ENCODE data around the gene ABCA6. TPM values are rescaled to one million over a fixed set of nuclear protein-coding genes. Genes with fewer than 3 reads are reported as not detected.

The ABCA6 gene, protein sequence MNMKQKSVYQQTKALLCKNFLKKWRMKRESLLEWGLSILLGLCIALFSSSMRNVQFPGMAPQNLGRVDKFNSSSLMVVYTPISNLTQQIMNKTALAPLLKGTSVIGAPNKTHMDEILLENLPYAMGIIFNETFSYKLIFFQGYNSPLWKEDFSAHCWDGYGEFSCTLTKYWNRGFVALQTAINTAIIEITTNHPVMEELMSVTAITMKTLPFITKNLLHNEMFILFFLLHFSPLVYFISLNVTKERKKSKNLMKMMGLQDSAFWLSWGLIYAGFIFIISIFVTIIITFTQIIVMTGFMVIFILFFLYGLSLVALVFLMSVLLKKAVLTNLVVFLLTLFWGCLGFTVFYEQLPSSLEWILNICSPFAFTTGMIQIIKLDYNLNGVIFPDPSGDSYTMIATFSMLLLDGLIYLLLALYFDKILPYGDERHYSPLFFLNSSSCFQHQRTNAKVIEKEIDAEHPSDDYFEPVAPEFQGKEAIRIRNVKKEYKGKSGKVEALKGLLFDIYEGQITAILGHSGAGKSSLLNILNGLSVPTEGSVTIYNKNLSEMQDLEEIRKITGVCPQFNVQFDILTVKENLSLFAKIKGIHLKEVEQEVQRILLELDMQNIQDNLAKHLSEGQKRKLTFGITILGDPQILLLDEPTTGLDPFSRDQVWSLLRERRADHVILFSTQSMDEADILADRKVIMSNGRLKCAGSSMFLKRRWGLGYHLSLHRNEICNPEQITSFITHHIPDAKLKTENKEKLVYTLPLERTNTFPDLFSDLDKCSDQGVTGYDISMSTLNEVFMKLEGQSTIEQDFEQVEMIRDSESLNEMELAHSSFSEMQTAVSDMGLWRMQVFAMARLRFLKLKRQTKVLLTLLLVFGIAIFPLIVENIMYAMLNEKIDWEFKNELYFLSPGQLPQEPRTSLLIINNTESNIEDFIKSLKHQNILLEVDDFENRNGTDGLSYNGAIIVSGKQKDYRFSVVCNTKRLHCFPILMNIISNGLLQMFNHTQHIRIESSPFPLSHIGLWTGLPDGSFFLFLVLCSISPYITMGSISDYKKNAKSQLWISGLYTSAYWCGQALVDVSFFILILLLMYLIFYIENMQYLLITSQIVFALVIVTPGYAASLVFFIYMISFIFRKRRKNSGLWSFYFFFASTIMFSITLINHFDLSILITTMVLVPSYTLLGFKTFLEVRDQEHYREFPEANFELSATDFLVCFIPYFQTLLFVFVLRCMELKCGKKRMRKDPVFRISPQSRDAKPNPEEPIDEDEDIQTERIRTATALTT (N-terminal part only)
- 10 to 100 TPM in 1 of 3 donors, 1 to 10 TPM in 2; 5.4 to 21.3 (median 7.7) TPM for total RNA-seq
- long read RNA-seq, donor 1, partial matches to known transcripts: 1 of 1 reads
- long read RNA-seq, donor 1, other reads (novel, unspliced or antisense): 0 of 1 reads
- long read RNA-seq, donor 2, partial matches to known transcripts: 1 of 3 reads
- long read RNA-seq, donor 2, other reads (novel, unspliced or antisense): 2 of 3 reads

DNA sequence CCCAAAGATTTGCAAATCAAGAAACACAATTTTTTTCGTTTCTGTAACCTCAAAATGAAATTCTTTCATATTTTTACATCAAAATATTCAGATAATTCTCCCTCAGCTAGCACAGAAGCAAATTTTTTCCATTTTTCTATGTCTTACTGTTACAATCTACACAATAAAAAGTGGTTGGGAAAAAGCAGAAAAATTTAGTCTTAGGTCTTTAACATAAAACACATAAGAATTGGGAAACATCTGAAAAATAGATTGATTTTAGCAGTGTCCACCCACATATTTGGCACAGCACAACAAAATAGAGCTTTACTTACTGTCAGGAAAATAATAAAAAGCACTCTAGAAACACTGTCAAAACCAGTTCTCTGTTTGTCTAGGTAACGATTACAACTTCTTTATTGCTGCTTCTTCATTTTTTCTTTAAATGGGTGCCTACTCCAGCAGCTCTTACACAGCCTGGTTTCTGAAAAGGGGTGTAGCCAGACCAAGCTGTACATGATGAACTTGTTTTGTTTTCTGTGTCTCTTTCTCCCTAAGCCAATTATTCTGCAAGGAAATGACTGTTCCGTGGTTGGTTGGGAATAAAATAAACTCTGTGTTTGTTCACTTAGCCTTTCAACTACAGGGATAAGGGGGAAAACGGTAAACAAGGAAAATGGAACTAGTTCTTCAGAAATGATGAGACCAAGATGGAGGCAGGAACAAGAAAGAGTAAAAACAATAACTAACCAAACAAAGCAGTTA is at the start of gene ABCA6:
ABCA6 (minus strand) TSS at position 465 of the 744 bp plus-strand sequence. CDS start 1,192 bp downstream, outside the sequence.
- no peaks in the 10 kb centered on the region for H3K36me3 ChIP-seq (ENCODE audit: low read depth)
- ATAC-seq (peak; percentile 36), DNase-seq (no peak)
- intact Hi-C loops (cut with DNase I, micrococcal nuclease): no loop called here
- TF ChIP-seq, protein P1, sequence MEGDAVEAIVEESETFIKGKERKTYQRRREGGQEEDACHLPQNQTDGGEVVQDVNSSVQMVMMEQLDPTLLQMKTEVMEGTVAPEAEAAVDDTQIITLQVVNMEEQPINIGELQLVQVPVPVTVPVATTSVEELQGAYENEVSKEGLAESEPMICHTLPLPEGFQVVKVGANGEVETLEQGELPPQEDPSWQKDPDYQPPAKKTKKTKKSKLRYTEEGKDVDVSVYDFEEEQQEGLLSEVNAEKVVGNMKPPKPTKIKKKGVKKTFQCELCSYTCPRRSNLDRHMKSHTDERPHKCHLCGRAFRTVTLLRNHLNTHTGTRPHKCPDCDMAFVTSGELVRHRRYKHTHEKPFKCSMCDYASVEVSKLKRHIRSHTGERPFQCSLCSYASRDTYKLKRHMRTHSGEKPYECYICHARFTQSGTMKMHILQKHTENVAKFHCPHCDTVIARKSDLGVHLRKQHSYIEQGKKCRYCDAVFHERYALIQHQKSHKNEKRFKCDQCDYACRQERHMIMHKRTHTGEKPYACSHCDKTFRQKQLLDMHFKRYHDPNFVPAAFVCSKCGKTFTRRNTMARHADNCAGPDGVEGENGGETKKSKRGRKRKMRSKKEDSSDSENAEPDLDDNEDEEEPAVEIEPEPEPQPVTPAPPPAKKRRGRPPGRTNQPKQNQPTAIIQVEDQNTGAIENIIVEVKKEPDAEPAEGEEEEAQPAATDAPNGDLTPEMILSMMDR (IDR thresholded peaks at IDR 0.05): no peak
- H3K4me3 ChIP-seq: no peak within 1 kb of the TSS
- no peaks in the 10 kb centered on the region for H3K9me3 ChIP-seq
- H3K4me1 ChIP-seq (ENCODE audit: low read depth): no peaks in the 10 kb centered on the region

DNA sequence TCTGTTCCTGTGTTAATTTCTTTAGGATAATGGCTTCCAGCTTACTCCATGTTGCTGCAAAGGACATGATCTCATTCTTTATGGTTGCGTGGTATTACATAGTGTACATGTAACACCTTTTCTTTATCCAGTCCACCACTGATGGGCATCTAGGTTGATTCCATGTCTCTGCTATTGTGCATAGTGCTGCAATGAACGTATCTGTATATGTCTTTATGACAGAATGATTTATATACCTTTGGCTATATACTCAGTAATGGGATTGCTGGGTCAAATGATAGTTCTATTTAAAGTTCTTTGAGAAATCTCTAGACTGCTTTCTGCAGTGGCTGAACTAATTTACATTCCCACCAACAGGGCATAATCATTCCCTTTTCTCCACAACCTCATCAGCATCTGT is 47.1 kb upstream of the ABCA6 start:
- TF ChIP-seq, protein P1 (IDR thresholded peaks at IDR 0.05): no peak
- intact Hi-C loops (cut with DNase I, micrococcal nuclease): no loop called here
- Histone ChIP-seq H3K4me3 (no peak overlapping the region), H3K36me3 (ENCODE audit: low read depth) (no peaks in the 10 kb centered on the region), H3K9me3 (no peaks in the 10 kb centered on the region), H3K4me1 (ENCODE audit: low read depth) (no peaks in the 10 kb centered on the region)
- ATAC-seq: no peak
- no peak for DNase-seq

DNA sequence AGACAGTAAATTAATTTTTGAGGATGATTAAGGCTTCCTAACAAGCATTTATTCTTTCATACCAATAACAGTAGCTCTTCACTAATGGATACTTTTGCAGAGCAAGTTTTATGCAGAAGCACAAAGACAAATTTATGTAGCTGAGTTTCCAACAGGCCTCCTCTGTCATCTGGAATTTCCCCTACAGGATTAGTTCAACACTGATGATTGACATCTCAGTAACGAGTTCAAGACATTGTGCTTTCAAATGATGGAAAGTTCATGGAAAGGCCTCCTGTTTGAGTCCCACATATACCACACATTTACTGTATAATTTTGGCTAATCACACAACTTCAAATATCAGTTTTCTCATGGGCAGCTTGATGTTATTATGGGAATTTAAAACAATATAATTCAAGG is 46.4 kb upstream of the ABCA6 start:
- Histone ChIP-seq H3K9me3 (no peaks in the 10 kb centered on the region), H3K4me1 (ENCODE audit: low read depth) (no peaks in the 10 kb centered on the region), H3K36me3 (ENCODE audit: low read depth) (no peaks in the 10 kb centered on the region), H3K4me3 (no peak overlapping the region)
- intact Hi-C loops (cut with DNase I, micrococcal nuclease): no loop called here
- TF ChIP-seq, protein P1 (IDR thresholded peaks at IDR 0.05): no peak
- DNase-seq (no peak), ATAC-seq (no peak)

DNA sequence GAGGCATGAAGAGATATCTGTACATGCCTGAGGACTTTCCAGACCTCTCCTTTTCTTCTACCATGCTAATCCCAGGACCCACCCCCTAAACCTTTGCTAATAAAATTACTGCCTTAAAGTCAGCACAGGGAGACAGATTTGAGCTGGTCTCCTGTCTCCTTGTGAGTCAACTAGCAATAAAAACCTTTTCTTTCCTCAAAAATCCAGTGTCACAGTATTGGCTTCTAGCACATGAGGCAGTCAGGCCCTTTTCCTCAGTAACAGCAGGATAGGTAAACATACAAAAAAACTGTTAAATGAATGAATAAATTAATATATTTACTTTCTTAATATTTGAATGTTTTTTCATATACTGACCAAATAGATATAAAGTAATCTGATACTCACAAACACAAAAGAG is 45.6 kb upstream of the ABCA6 start:
- no peak overlapping the region for H3K4me3 ChIP-seq
- intact Hi-C loops (cut with DNase I, micrococcal nuclease): no loop called here
- TF ChIP-seq, protein P1 (IDR thresholded peaks at IDR 0.05): no peak
- H3K4me1 ChIP-seq (ENCODE audit: low read depth): no peaks in the 10 kb centered on the region
- DNase-seq (no peak), ATAC-seq (no peak)
- no peaks in the 10 kb centered on the region for H3K9me3 ChIP-seq
- H3K36me3 ChIP-seq (ENCODE audit: low read depth): no peaks in the 10 kb centered on the region

Measured in mucosa of descending colon (tissue), 3 donors.